A673 (cell line): ENCODE data around the gene ITPRID2.

Source experiments
- EZH2 ChIP-seq: fragments of 200-600 bp; sonication (generic); IDR thresholded peaks from 2 replicates; pipeline ENCODE4 v1.6.1; 2017; ENCODE audit warnings: borderline replicate concordance, low read depth, mild to moderate bottlenecking, mixed read lengths, antibody characterized with exemption, low read length; ENCODE audit not compliant: poor library complexity, severe bottlenecking
- TF ChIP-seq, protein P1 (sequence below): fragments of 300-800, 200-600 bp; sonication (generic); conservative IDR thresholded peaks from 2 replicates; pipeline ENCODE4 v1.5.1; 2017; ENCODE audit warnings: low read depth, mild to moderate bottlenecking, antibody characterized with exemption, low read length, moderate library complexity, mixed read lengths

DNA sequence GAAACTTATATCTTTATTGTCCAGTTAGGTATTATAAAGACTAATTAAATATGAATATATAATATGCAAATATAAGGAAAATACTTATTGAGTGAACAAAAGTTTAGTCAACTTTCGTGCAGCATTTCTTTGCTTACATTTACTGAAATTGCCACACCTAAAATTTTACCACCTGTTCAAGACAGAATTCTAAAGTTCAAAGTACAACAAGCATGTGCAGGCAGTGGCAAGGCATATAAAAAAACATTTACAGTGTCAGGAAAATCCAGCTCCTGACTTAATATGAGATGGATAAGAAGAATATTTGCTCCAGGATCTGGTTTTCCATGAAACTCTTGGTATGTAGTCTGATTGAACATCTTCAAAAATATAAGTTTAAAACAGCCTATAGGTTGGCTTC lies 4.8 kb downstream of the ITPRID2 start:
- TF ChIP-seq, protein P1, sequence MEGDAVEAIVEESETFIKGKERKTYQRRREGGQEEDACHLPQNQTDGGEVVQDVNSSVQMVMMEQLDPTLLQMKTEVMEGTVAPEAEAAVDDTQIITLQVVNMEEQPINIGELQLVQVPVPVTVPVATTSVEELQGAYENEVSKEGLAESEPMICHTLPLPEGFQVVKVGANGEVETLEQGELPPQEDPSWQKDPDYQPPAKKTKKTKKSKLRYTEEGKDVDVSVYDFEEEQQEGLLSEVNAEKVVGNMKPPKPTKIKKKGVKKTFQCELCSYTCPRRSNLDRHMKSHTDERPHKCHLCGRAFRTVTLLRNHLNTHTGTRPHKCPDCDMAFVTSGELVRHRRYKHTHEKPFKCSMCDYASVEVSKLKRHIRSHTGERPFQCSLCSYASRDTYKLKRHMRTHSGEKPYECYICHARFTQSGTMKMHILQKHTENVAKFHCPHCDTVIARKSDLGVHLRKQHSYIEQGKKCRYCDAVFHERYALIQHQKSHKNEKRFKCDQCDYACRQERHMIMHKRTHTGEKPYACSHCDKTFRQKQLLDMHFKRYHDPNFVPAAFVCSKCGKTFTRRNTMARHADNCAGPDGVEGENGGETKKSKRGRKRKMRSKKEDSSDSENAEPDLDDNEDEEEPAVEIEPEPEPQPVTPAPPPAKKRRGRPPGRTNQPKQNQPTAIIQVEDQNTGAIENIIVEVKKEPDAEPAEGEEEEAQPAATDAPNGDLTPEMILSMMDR, result no peak
- TF ChIP-seq EZH2, result no peak
